GM23338 (cell line): ENCODE results near the gene SNX5. TPM values are rescaled to one million over a fixed set of nuclear protein-coding genes. Genes with fewer than 3 reads are reported as not detected.
A peak's percentile ranks its signal among the peaks of the same experiment; 100 is the strongest.

Experiments used
- ATAC-seq: fragments of 200-7000 bp; cut with Tn5 transposase; 3 replicates; pipeline ENCODE4 v1.9.1; 2020
- DNase-seq: peaks from one replicate; pipeline ENCODE4 v3.0.0-alpha.2; 2015; ENCODE audit warnings: low spot score
- H2AFZ ChIP-seq: fragments of 200-600 bp; sonication (generic); 2 replicates; pipeline ENCODE4 v1.8.0; 2016; ENCODE audit warnings: antibody characterized with exemption, mild to moderate bottlenecking, moderate library complexity
- H3F3A ChIP-seq: fragments of 200-600 bp; sonication (generic); replicated peaks from 2 replicates; pipeline ENCODE4 v1.8.0; 2017; ENCODE audit warnings: antibody characterized with exemption, mixed run types, low read depth
- H3K27ac ChIP-seq: fragments of 200-600 bp; sonication (generic); 2 replicates; pipeline ENCODE4 v1.6.1; 2016; ENCODE audit warnings: low read depth
- H3K27me3 ChIP-seq: fragments of 200-600 bp; sonication (generic); 2 replicates; pipeline ENCODE4 v1.8.0; 2016; ENCODE audit warnings: mild to moderate bottlenecking, mixed run types, moderate library complexity; ENCODE audit not compliant: insufficient read depth
- H3K36me3 ChIP-seq: fragments of 200-600 bp; sonication (generic); 2 replicates; pipeline ENCODE4 v1.8.0; 2016; ENCODE audit warnings: mild to moderate bottlenecking; ENCODE audit not compliant: insufficient read depth
- H3K4me1 ChIP-seq: fragments of 200-600 bp; sonication (generic); 2 replicates; pipeline ENCODE4 v1.8.0; 2016; ENCODE audit warnings: mild to moderate bottlenecking, moderate library complexity; ENCODE audit not compliant: insufficient read depth
- H3K4me2 ChIP-seq: fragments of 200-600 bp; sonication (generic); 2 replicates; pipeline ENCODE4 v1.7.1; 2017; ENCODE audit warnings: mixed run types
- H3K4me3 ChIP-seq: fragments of 200-600 bp; sonication (generic); 2 replicates; pipeline ENCODE4 v1.6.1; 2016; ENCODE audit warnings: mixed run types
- H3K79me2 ChIP-seq: fragments of 200-600 bp; sonication (generic); replicated peaks from 2 replicates; pipeline ENCODE4 v1.8.0; 2017; ENCODE audit warnings: mild to moderate bottlenecking; ENCODE audit not compliant: insufficient read depth
- H3K9me2 ChIP-seq: fragments of 200-600 bp; sonication (generic); 2 replicates; pipeline ENCODE4 v1.8.0; 2017; ENCODE audit not compliant: insufficient read depth
- H4K20me1 ChIP-seq: fragments of 200-600 bp; sonication (generic); replicated peaks from 2 replicates; pipeline ENCODE4 v1.8.0; 2017; ENCODE audit warnings: mild to moderate bottlenecking; ENCODE audit not compliant: insufficient read depth
- H3K27ac Mint-ChIP-seq: 2 replicates; pipeline ENCODE4 v1.8.0; 2020; ENCODE audit warnings: inconsistent platforms, mild to moderate bottlenecking, moderate library complexity, mixed read lengths
- H3K27me3 Mint-ChIP-seq: 3 replicates; pipeline ENCODE4 v1.8.0; 2022; ENCODE audit warnings: low read depth, mild to moderate bottlenecking, moderate library complexity, mixed read lengths, inconsistent platforms; ENCODE audit not compliant: insufficient read depth, poor library complexity
- H3K36me3 Mint-ChIP-seq: 3 replicates; pipeline ENCODE4 v1.8.0; 2021; ENCODE audit warnings: low read depth, mild to moderate bottlenecking, inconsistent platforms, moderate library complexity, mixed read lengths
- H3K4me1 Mint-ChIP-seq: 3 replicates; pipeline ENCODE4 v1.8.0; 2020; ENCODE audit warnings: mild to moderate bottlenecking, inconsistent platforms, mixed read lengths
- H3K4me3 Mint-ChIP-seq: 3 replicates; pipeline ENCODE4 v1.8.0; 2021; ENCODE audit warnings: moderate library complexity, mild to moderate bottlenecking, inconsistent platforms, mixed read lengths
- H3K9me3 Mint-ChIP-seq: 3 replicates; pipeline ENCODE4 v1.8.0; 2020; ENCODE audit warnings: moderate library complexity, mild to moderate bottlenecking, inconsistent platforms, mixed read lengths
- CREB1 ChIP-seq: fragments of 250-450 bp; sonication (Bioruptor Pico); IDR thresholded peaks from 2 replicates; pipeline ENCODE4 v1.5.0; 2020; ENCODE audit warnings: low read depth, mild to moderate bottlenecking, moderate library complexity
- NANOG ChIP-seq: IDR thresholded peaks from 2 replicates; pipeline ENCODE4 v1.6.1; 2016; ENCODE audit warnings: antibody characterized with exemption, borderline replicate concordance
- POLR2AphosphoS5 ChIP-seq: IDR thresholded peaks from 2 replicates; pipeline ENCODE4 v1.6.1; 2016; ENCODE audit warnings: antibody characterized with exemption, low read depth
- ZNF462 ChIP-seq: fragments of 250-450 bp; sonication (Bioruptor Pico); IDR thresholded peaks from 2 replicates; pipeline ENCODE4 v1.5.0; 2020; ENCODE audit warnings: mild to moderate bottlenecking, moderate library complexity
- long read RNA-seq: library from polyadenylated mRNA; unstranded; transcript quantifications from one replicate; pipeline ENCODE4 v2.0.0, GENCODE V29; 2020; ENCODE audit not compliant: unreplicated experiment
- polyA plus RNA-seq: library from polyadenylated mRNA; unstranded; fragments of >200 nt; fragmentation: Nextera tagmentation; extraction: Ambion mirVana; gene quantifications from 2 replicates; pipeline ENCODE4 v1.2.1, GENCODE V29; 2016
- total RNA-seq: library from RNA; depleted of rRNA; stranded (reverse); fragments of >200 nt; shearing (Covaris generic); gene quantifications from 2 replicates; pipeline ENCODE4 v1.2.3, GENCODE V29; 2014; rRNA removed
- TF ChIP-seq, protein P1 (sequence below): IDR thresholded peaks from 2 replicates; pipeline ENCODE4 v1.6.1; 2016; ENCODE audit warnings: antibody characterized with exemption

The SNX5 gene
- total RNA-seq (269 and 287 TPM in 2 replicates), polyA plus RNA-seq (154 and 167 TPM in 2 replicates)
- long read RNA-seq, transcript SNX5-214 (13 exons, 2,025 nt) = minor isoform, 11 of 114 reads
- long read RNA-seq, transcript SNX5-201 (13 exons, 2,270 nt) = minor isoform, 25 of 114 reads
- long read RNA-seq, transcript SNX5-202 (14 exons, 2,288 nt) = major isoform, 44 of 114 reads
- long read RNA-seq, partial matches to known transcripts = 18 of 114 reads
- long read RNA-seq, other reads (novel, unspliced or antisense) = 15 of 114 reads

GRCh38 chr20:17968366-17969277 is at the start of gene SNX5, which contains the start of gene MGME1:
Gene SNX5, minus strand, starts transcription at chr20:17968794. Its CDS starts 369 bp downstream, at chr20:17968425.
Gene MGME1, plus strand, starts transcription at chr20:17969018. Its CDS starts 842 bp downstream, at chr20:17969860.
- H3K4me1 ChIP-seq = peaks cover 61% of the 10 kb centered on the region
- peak; percentile 97 for TF ChIP-seq CREB1 (CRISPR knock-in tag)
- TF ChIP-seq, protein P1, sequence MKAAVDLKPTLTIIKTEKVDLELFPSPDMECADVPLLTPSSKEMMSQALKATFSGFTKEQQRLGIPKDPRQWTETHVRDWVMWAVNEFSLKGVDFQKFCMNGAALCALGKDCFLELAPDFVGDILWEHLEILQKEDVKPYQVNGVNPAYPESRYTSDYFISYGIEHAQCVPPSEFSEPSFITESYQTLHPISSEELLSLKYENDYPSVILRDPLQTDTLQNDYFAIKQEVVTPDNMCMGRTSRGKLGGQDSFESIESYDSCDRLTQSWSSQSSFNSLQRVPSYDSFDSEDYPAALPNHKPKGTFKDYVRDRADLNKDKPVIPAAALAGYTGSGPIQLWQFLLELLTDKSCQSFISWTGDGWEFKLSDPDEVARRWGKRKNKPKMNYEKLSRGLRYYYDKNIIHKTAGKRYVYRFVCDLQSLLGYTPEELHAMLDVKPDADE = peak; percentile 62; the same call in 1 of the 2 replicates
- no peak for TF ChIP-seq NANOG
- no peak for TF ChIP-seq ZNF462 (CRISPR knock-in tag)
- peak; percentile 95 for TF ChIP-seq POLR2AphosphoS5
- peak; percentile 89 for ATAC-seq

More at GRCh38 chr20:17968366-17969277, at the start of gene SNX5, which contains the start of gene MGME1:
- H3K27me3 ChIP-seq = no peaks in the 10 kb centered on the region
- peak; percentile 99 for DNase-seq
- peaks cover 78% of the 10 kb centered on the region for H3K36me3 Mint-ChIP-seq
- peak within 1 kb of the TSS; percentile 24 for H2AFZ ChIP-seq
- peaks cover 44% of the 10 kb centered on the region for H4K20me1 ChIP-seq
- H3K79me2 ChIP-seq = peaks cover 96% of the 10 kb centered on the region
- no peaks in the 10 kb centered on the region; the same call in 1 of the 2 replicates for H3K36me3 ChIP-seq
- H3K9me2 ChIP-seq = no peaks in the 10 kb centered on the region
- peak within 1 kb of the TSS; percentile 92 for H3K4me2 ChIP-seq
- peak within 1 kb of the TSS; percentile 100 for H3K27ac Mint-ChIP-seq
- H3K4me1 Mint-ChIP-seq = peaks cover 52% of the 10 kb centered on the region
- peaks cover 16% of the 10 kb centered on the region for H3K27me3 Mint-ChIP-seq
- peak within 1 kb of the TSS; percentile 98 for H3K27ac ChIP-seq
- H3F3A ChIP-seq = 0 out of 2 replicates have a peak, but pooled peaks cover 3% of the 10 kb centered on the region
- peak within 1 kb of the TSS; percentile 84 for H3K4me3 Mint-ChIP-seq
- peaks cover 5% of the 10 kb centered on the region; the same call in 2 of the 3 replicates for H3K9me3 Mint-ChIP-seq
- peak within 1 kb of the TSS; percentile 70 for H3K4me3 ChIP-seq
